ENCODE measurements around the gene SMAP1.

The SMAP1 gene

DNA sequence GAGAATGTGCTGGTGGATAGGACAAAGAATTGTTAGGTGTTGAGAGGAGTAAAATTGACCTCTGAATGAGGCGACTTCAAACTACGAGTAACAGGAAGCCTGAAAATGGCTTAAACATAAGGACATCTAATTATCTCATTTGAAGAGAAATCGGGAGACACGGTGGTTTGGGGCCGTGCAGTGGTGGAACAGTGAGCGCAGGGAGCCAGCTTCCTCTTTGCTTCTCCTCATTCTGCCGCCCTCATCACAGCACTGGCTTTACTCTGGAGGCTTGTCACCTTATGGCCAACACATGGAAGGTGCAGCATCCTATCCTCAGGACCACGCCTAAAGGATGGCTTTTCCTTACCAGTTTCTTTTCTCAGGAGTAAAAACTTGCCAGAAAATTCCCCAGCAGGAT is 174.9 kb downstream of the SMAP1 start:
- TF ChIP-seq CTCF (conservative IDR thresholded peaks at IDR 0.05): no peak
- TF ChIP-seq ZFX (IDR thresholded peaks at IDR 0.05): no peak
- H3K27ac ChIP-seq: no peak overlapping the region

GRCh38 chr6:70843328-70843918 is 175.7 kb downstream of the SMAP1 start:
- TF ChIP-seq ZFX (IDR thresholded peaks at IDR 0.05) (no peak), CTCF (conservative IDR thresholded peaks at IDR 0.05) (peak; percentile 15)
- H3K27ac ChIP-seq: no peak overlapping the region

GRCh38 chr6:70844301-70844700 is 176.6 kb downstream of the SMAP1 start:
- H3K27ac ChIP-seq: no peak overlapping the region
- TF ChIP-seq ZFX (IDR thresholded peaks at IDR 0.05) (no peak), CTCF (conservative IDR thresholded peaks at IDR 0.05) (no peak)

DNA sequence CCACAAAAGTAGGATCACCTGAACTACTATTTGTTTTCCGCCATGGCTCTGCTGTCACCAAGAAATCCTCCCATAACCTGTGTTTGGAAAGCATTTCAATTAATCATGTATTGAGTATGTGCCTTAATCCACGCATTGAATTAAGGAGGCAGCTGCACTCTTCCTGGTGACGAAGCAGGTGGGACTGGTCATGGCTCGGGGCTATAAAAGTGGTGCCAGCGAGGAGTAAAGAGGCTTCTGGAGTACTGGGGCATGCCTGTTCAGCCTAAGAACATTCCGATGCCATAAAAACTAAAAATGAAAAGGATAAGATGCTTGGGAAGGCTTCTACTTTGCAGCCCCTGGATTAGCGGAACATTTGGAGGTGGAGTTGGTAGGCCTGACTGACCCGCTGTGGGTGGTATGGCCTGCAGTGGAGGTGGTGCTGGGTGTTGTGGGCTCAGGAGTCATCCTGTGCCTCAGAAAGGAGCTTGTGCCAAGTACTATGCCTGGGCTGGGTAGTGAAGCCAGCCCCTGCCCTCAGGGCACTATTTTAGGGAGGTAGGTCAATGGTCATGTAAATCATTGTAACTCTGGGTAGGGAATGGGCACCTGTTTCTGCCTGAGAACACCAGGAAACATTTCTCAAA is 178.6 kb downstream of the SMAP1 start:
- TF ChIP-seq CTCF (conservative IDR thresholded peaks at IDR 0.05) (no peak), ZFX (IDR thresholded peaks at IDR 0.05) (no peak)
- H3K27ac ChIP-seq: no peak overlapping the region

DNA sequence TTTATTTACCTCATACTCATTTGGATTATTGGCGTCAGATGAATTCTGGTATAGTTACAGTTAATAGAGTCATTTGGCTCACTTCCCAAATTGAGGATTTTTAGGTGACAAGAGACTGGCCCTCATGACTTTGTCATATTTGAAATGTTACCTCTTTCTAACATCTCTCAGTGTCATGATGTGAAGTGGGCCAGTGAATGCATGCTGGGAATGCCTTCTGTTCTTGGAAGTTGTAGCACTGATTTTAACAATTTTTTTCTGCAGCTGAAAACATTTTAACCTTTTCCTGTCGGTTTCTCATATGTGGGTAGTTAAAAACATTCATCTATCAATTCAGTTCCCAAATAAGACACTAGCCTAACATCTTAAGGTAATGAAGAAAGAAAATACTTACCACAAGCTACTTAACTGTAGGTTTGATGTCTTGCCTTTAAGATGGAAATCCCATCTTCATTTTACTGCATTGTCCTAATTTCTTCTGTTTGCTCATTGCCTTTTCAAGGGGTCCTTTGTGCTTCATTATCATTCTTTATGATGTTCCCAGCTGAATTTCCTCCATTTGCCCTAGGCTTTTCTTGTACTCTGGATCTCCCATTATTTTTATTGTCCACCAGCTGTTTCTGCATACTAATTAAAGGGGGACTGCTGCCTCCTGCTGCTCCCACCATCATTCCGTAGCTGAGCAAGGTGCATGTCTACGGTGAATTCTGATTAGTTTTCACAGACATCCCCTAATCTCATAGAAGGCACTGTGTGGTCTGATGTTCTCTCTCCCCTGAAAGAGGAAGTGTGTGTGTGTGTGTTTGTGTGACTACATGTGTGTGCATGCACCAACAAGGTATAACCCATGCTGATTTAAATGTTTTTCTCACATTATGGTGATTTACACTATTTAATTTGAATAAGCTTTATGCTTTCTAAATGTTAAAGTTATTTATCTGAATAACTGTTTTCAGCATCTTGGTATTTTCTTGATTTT is 179.7 kb downstream of the SMAP1 start:
- TF ChIP-seq CTCF (conservative IDR thresholded peaks at IDR 0.05): no peak
- no peak for TF ChIP-seq ZFX (IDR thresholded peaks at IDR 0.05)
- no peak overlapping the region for H3K27ac ChIP-seq

DNA sequence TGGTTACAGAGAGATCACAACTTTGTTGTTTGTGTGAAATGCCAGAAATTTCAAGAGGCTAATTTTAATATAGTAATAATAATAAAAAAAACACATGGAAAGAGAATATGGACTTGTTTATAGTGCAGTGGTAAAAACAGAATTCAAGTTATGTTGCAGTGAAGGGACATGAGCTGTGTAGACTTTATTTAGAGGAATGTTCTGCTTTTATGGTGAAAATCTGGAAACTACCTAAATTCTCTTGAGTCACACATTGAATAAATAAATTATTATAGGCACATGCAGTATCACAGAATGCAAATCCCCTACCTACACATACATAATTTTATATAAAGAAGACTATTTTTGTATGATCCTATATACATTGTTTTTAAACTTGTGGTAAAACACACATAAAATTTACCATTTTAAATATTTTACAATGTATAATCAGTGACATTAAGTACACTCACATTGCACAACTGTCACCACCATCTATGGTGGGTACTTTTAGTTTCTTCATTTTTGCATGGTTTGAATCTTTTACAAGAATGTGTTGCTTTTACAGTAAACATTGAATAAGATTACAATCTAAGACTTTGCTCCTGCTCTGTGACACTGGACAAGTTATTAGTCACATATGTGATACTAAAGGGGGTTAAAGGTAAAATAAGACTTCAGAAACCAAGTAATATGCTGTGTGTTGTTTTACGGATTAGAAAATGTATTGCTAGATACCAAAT is 181.8 kb downstream of the SMAP1 start:
- no peak overlapping the region for H3K27ac ChIP-seq
- TF ChIP-seq ZFX (IDR thresholded peaks at IDR 0.05): no peak
- TF ChIP-seq CTCF (conservative IDR thresholded peaks at IDR 0.05): no peak

Data from C4-2B (cell line).